HepG2 (cell line): ENCODE data around the gene PRKCI. TPM values are rescaled to one million over a fixed set of nuclear protein-coding genes. Genes with fewer than 3 reads are reported as not detected.

ENCODE experiments used
- ATAC-seq: fragments of 200-7000 bp; cut with Tn5 transposase; 3 replicates; pipeline ENCODE4 v1.9.1; 2020; ENCODE audit warnings: mild to moderate bottlenecking, moderate library complexity
- BruUV-seq: library from RNA; stranded (reverse); fragments of 400-500 nt; replicated peaks from 2 replicates; lab custom pipeline; 2021; lab: Mats Ljungman, UMichigan
- CTCF ChIA-PET: fragments of 300-600 bp; formaldehyde crosslinking; extraction: SDS; loops from one replicate; lab custom pipeline; 2021; ENCODE audit warnings: low total read pairs, inconsistent platforms, low intra/inter-chr PET ratio; lab: Yijun Ruan, JAX
- POLR2A ChIA-PET: fragments of 350-600 bp; sonication (Branson Sonifier 250); formaldehyde crosslinking; loops from one replicate; lab custom pipeline; 2020; ENCODE audit warnings: antibody characterized with exemption, inconsistent platforms; lab: Yijun Ruan, JAX
- DNase-seq: peaks from one replicate; pipeline ENCODE4 v3.0.0-alpha.2; 2015; ENCODE audit warnings: low spot score
- FAIRE-seq: peaks from 3 replicates; lab custom pipeline; 2011; peaks lifted over from hg19 to GRCh38; lab: Jason Lieb, UNC
- H2AFZ ChIP-seq: one replicate; pipeline ENCODE4 v1.6.1; 2011; ENCODE audit warnings: low read length, inconsistent platforms
- H3K27ac ChIP-seq: fragments of 300-600 bp; 3 replicates; pipeline ENCODE4 v1.8.0; 2011; ENCODE audit warnings: mixed run types, mild to moderate bottlenecking, mixed read lengths, low read length, inconsistent platforms; ENCODE audit not compliant: insufficient read depth; ENCODE audit errors: extremely low read length
- H3K27me3 ChIP-seq, 2 experiments: fragments of 200-600 bp in 1 of 2; 2 replicates in 1 of 2; 3 replicates in 1 of 2; pipeline versions ENCODE4 v1.6.0 to v1.8.0; 2011; ENCODE audit warnings: low read length in 2 of 2, mild to moderate bottlenecking in 2 of 2, moderate library complexity in 2 of 2, inconsistent platforms in 1 of 2; ENCODE audit not compliant: insufficient read depth in 2 of 2, control insufficient read depth in 1 of 2
- H3K36me3 ChIP-seq, 2 experiments: fragments of 200-600 bp in 1 of 2; replicated peaks in 1 of 2; 2 replicates in 1 of 2; 3 replicates in 1 of 2; pipeline versions ENCODE4 v1.5.1 to v1.8.0; 2011; ENCODE audit warnings: low read length in 2 of 2, inconsistent platforms in 1 of 2; ENCODE audit not compliant: insufficient read depth in 2 of 2, control insufficient read depth in 1 of 2
- H3K4me1 ChIP-seq: 2 replicates; pipeline ENCODE4 v1.5.1; 2012; ENCODE audit warnings: low read length, inconsistent platforms; ENCODE audit not compliant: insufficient read depth
- H3K4me2 ChIP-seq: 2 replicates; pipeline ENCODE4 v1.6.0; 2011; ENCODE audit warnings: low read depth, low read length, inconsistent platforms
- H3K4me3 ChIP-seq, 3 experiments: fragments of 200-600 bp in 1 of 3; sonication (generic), shearing (Covaris generic) in 1 of 3; replicated peaks in 1 of 3; 2 replicates each; pipeline ENCODE4 v1.5.1; 2011 to 2016; ENCODE audit warnings: low read length in 3 of 3, inconsistent platforms in 2 of 3, low read depth in 2 of 3, mild to moderate bottlenecking in 2 of 3, control low read depth in 1 of 3, mixed read lengths in 1 of 3; ENCODE audit not compliant: insufficient read depth in 1 of 3
- H3K79me2 ChIP-seq: one replicate; pipeline ENCODE4 v1.6.1; 2011; ENCODE audit warnings: low read length, inconsistent platforms; ENCODE audit not compliant: insufficient read depth
- H3K9ac ChIP-seq: 2 replicates; pipeline ENCODE4 v1.6.0; 2011; ENCODE audit warnings: mild to moderate bottlenecking, low read depth, low read length, inconsistent platforms; ENCODE audit not compliant: insufficient read depth
- H3K9me3 ChIP-seq: 2 replicates; pipeline ENCODE4 v1.5.1; 2012; ENCODE audit warnings: mild to moderate bottlenecking, low read length
- H4K20me1 ChIP-seq: 2 replicates; pipeline ENCODE4 v1.6.0; 2011; ENCODE audit warnings: inconsistent platforms, mild to moderate bottlenecking, low read length, moderate library complexity; ENCODE audit not compliant: insufficient read depth
- ATF7 ChIP-seq, 2 experiments: fragments of 450-650 bp in 1 of 2; sonication (generic) in 1 of 2; formaldehyde crosslinking in 1 of 2; IDR thresholded peaks; 2 replicates each; pipeline versions ENCODE4 v1.4.0 to v1.6.1; 2016 to 2020; ENCODE audit warnings: antibody characterized with exemption in 1 of 2, mild to moderate bottlenecking in 1 of 2, missing genetic modification reagents in 1 of 2
- CEBPZ ChIP-seq: IDR thresholded peaks from 2 replicates; pipeline ENCODE4 v1.6.1; 2012; ENCODE audit warnings: low read length, improper control_type of control experiment
- HES4 ChIP-seq: sonication (generic); formaldehyde crosslinking; IDR thresholded peaks from 2 replicates; pipeline ENCODE4 v1.9.0; 2021; ENCODE audit warnings: mild to moderate bottlenecking, missing genetic modification reagents, borderline replicate concordance
- HMGXB3 ChIP-seq: sonication (generic); formaldehyde crosslinking; IDR thresholded peaks from 2 replicates; pipeline ENCODE4 v1.4.0; 2020; ENCODE audit warnings: missing genetic modification reagents, borderline replicate concordance
- XBP1 ChIP-seq: sonication (generic); formaldehyde crosslinking; IDR thresholded peaks from 2 replicates; pipeline ENCODE4 v1.5.0; 2020; ENCODE audit warnings: missing genetic modification reagents
- ZFYVE20 ChIP-seq: sonication (generic); formaldehyde crosslinking; IDR thresholded peaks from 2 replicates; pipeline ENCODE4 v1.8.0; 2023; ENCODE audit warnings: low read depth, mild to moderate bottlenecking, moderate library complexity, missing genetic modification reagents, borderline replicate concordance
- ZMAT3 ChIP-seq: sonication (generic); formaldehyde crosslinking; conservative IDR thresholded peaks from 2 replicates; pipeline ENCODE4 v1.7.0; 2021; ENCODE audit warnings: missing genetic modification reagents
- ZNF354B ChIP-seq: sonication (generic); formaldehyde crosslinking; IDR thresholded peaks from 2 replicates; pipeline ENCODE4 v1.8.0; 2022; ENCODE audit warnings: mild to moderate bottlenecking, missing genetic modification reagents
- ZNF598 ChIP-seq: sonication (generic); formaldehyde crosslinking; IDR thresholded peaks from 2 replicates; pipeline ENCODE4 v1.5.1; 2020; ENCODE audit warnings: mild to moderate bottlenecking, missing genetic modification reagents, borderline replicate concordance
- ZNF660 ChIP-seq: sonication (generic); formaldehyde crosslinking; IDR thresholded peaks from 2 replicates; pipeline ENCODE4 v1.5.1; 2020; ENCODE audit warnings: mild to moderate bottlenecking, low read depth, missing genetic modification reagents, borderline replicate concordance
- ZNF713 ChIP-seq: sonication (generic); formaldehyde crosslinking; IDR thresholded peaks from 2 replicates; pipeline ENCODE4 v1.4.0; 2020; ENCODE audit warnings: mild to moderate bottlenecking, missing genetic modification reagents
- WGBS: methylation state at CpG from one replicate; pipeline ENCODE4 v1.1.6; 2017; ENCODE audit warnings: low lambda C conversion rate; 5-methylcytosine and 5-hydroxymethylcytosine counted together
- in situ Hi-C: cut with HindIII; loops from 2 replicates; pipeline ENCODE4 v1.10.0; 2017; ENCODE audit warnings: low pct_unique_long_range_greater_than_20kb; ENCODE audit not compliant: extremely low pct_ligation_motif_present
- intact Hi-C: fragments of 100-400 bp; cut with micrococcal nuclease; formaldehyde crosslinking; loops from one replicate; pipeline ENCODE4 v1.10.0; 2022; ENCODE audit not compliant: unreplicated experiment
- polyA plus RNA-seq, 8 experiments: library from polyadenylated mRNA; depleted of rRNA in 3 of 8; stranded (reverse) in 7 of 8; unstranded in 1 of 8; fragments of >200 nt; fragmentation: Illumina TruSeq in 4 of 8; extraction: Trizol in 4 of 8; gene quantifications; 2 replicates each; pipeline versions ENCODE4 v1.2.1 to v1.2.3, GENCODE V29; 2011 to 2016; ENCODE audit warnings: low read depth in 4 of 8, missing spikeins in 1 of 8, mixed read lengths in 1 of 8; ENCODE audit not compliant: insufficient read depth in 1 of 8
- total RNA-seq, 5 experiments: library from RNA; depleted of rRNA; stranded (reverse); fragments of >200 nt; fragmentation: Illumina TruSeq; extraction: Trizol; gene quantifications; 2 replicates each; pipeline ENCODE4 v1.2.3, GENCODE V29; 2016; ENCODE audit warnings: low read depth in 1 of 5

Gene PRKCI
- total and polyA plus RNA-seq, 2 of the 13 experiments (the other 11 are each of a cell fraction or from before 2014, with no cell fraction given): 17.2 to 30.4 TPM

GRCh38 chr3:170240671-170241070 is 18.4 kb downstream of the PRKCI start:
- H4K20me1 ChIP-seq: no peaks in the 10 kb centered on the region
- ChIA-PET CTCF (no interaction called here), POLR2A (no interaction called here)
- TF ChIP-seq ZNF354B (CRISPR knock-in tag): no peak
- H3K9me3 ChIP-seq: no peaks in the 10 kb centered on the region
- H3K4me2 ChIP-seq: no peak overlapping the region
- no peak overlapping the region for H3K27ac ChIP-seq
- H3K9ac ChIP-seq: no peak overlapping the region
- no TSS peak for BruUV-seq
- no peak overlapping the region for H3K4me3 ChIP-seq
- DNase-seq (no peak), FAIRE-seq (no peak), ATAC-seq (no peak)
- H3K4me1 ChIP-seq: no peaks in the 10 kb centered on the region
- in situ Hi-C loops (no loop called here), intact Hi-C loops (no loop called here)
- no peaks in the 10 kb centered on the region for H3K79me2 ChIP-seq
- H3K27me3 ChIP-seq: no peaks in the 10 kb centered on the region
- no peak overlapping the region for H2AFZ ChIP-seq
- peaks cover 1 to 15% of the 10 kb centered on the region in 2 experiments; a peak in 4 of 5 replicates for H3K36me3 ChIP-seq

GRCh38 chr3:170244576-170244975 is 22.4 kb downstream of the PRKCI start:
- Histone ChIP-seq H3K9me3 (no peaks in the 10 kb centered on the region), H3K27me3 (no peaks in the 10 kb centered on the region), H3K4me3 (no peak overlapping the region), H3K9ac (no peak overlapping the region), H3K36me3 (peaks cover 0 to 9% of the 10 kb centered on the region in 2 experiments; a peak in 4 of 5 replicates), H3K79me2 (no peaks in the 10 kb centered on the region), H3K4me2 (no peak overlapping the region), H3K4me1 (no peaks in the 10 kb centered on the region), H3K27ac (no peak overlapping the region), H4K20me1 (no peaks in the 10 kb centered on the region), H2AFZ (no peak overlapping the region)
- FAIRE-seq (no peak), DNase-seq (no peak), ATAC-seq (no peak)
- BruUV-seq: no TSS peak
- POLR2A ChIA-PET: no interaction called here
- 85% methylated on average over 2 of the region's 2 CpGs for WGBS
- CTCF ChIA-PET: no interaction called here
- intact Hi-C loops (no loop called here), in situ Hi-C loops (no loop called here)
- TF ChIP-seq ATF7 (IDR thresholded peaks at IDR 0.05) (no peak), ATF7 (CRISPR knock-in tag; IDR thresholded peaks at IDR 0.05) (no peak), HES4 (CRISPR knock-in tag) (no peak), ZMAT3 (CRISPR knock-in tag) (no peak), ZNF713 (CRISPR knock-in tag) (no peak), ZNF660 (CRISPR knock-in tag) (no peak), ZNF598 (CRISPR knock-in tag) (no peak), ZFYVE20 (CRISPR knock-in tag) (no peak), CEBPZ (no peak), XBP1 (CRISPR knock-in tag) (no peak), HMGXB3 (CRISPR knock-in tag) (no peak)
